ENCODE results near the gene ZNF469.

GRCh38 chr16:88357317-88358022 is 25.3 kb upstream of the ZNF469 start:
- TF ChIP-seq EZH2 (conservative IDR thresholded peaks at IDR 0.05; ENCODE audit: low read depth, low read length) (no peak), ZNF780A (CRISPR knock-in tag; IDR thresholded peaks at IDR 0.05) (no peak), ZZZ3 (CRISPR knock-in tag; IDR thresholded peaks at IDR 0.05; ENCODE audit: borderline replicate concordance) (no peak), EP300 (IDR thresholded peaks at IDR 0.05; ENCODE audit: low read depth in 2 of 2, low read length in 2 of 2) (no peak), EP300 (CRISPR knock-in tag; IDR thresholded peaks at IDR 0.05; ENCODE audit: borderline replicate concordance) (no peak), JUN (CRISPR knock-in tag; IDR thresholded peaks at IDR 0.05) (no peak), CTCF (CRISPR knock-in tag; IDR thresholded peaks at IDR 0.05) (no peak), THAP7 (CRISPR knock-in tag; IDR thresholded peaks at IDR 0.05) (no peak), ZFP36 (IDR thresholded peaks at IDR 0.05; ENCODE audit: borderline replicate concordance, low read depth, low read length, partially characterized antibody) (no peak), KLF13 (CRISPR knock-in tag; IDR thresholded peaks at IDR 0.05) (no peak), ATF2 (CRISPR knock-in tag; IDR thresholded peaks at IDR 0.05) (no peak)
